AG04449 (cell line): ENCODE measurements around the gene CCDC198.

Experiments
- CTCF ChIA-PET: fragments of 350-600 bp; formaldehyde crosslinking; extraction: SDS; loops from one replicate; lab custom pipeline; 2021; ENCODE audit warnings: antibody characterized with exemption; lab: Yijun Ruan, JAX
- POLR2A ChIA-PET: fragments of 400-600, 350-600 bp; formaldehyde crosslinking; extraction: SDS; loops from one replicate; lab custom pipeline; 2020; ENCODE audit warnings: antibody characterized with exemption, inconsistent platforms; lab: Yijun Ruan, JAX
- DNase-seq: peaks from one replicate; pipeline ENCODE4 v3.0.0-alpha.2; 2010; ENCODE audit warnings: low read depth, low spot score
- H3K4me3 ChIP-seq: 2 replicates; pipeline ENCODE4 v1.5.1; 2011; ENCODE audit warnings: low read depth, mild to moderate bottlenecking, control low read depth, low read length
- CTCF ChIP-seq: IDR thresholded peaks from one replicate; pipeline ENCODE4 v1.5.1; 2011; ENCODE audit warnings: mild to moderate bottlenecking, moderate library complexity, low read length, control low read depth, inconsistent platforms; ENCODE audit not compliant: insufficient read depth; ENCODE audit errors: missing control alignments

Gene CCDC198

GRCh38 chr14:57461777-57462320, 31.8 kb downstream of the CCDC198 start:
- ChIA-PET POLR2A (no interaction called here), CTCF (no interaction called here)
- H3K4me3 ChIP-seq, result no peak overlapping the region
- no peak for DNase-seq
- TF ChIP-seq CTCF, result no peak

GRCh38 chr14:57435923-57436322, 57.7 kb downstream of the CCDC198 start:
- no peak overlapping the region for H3K4me3 ChIP-seq
- POLR2A ChIA-PET, result no interaction called here
- CTCF ChIA-PET, result no interaction called here
- DNase-seq, result no peak
- no peak for TF ChIP-seq CTCF

- no peak overlapping the region for H3K4me3 ChIP-seq
- no peak for TF ChIP-seq CTCF
- POLR2A ChIA-PET, result no interaction called here
- CTCF ChIA-PET, result no interaction called here
- no peak for DNase-seq
Measured at GRCh38 chr14:57420986-57421385, 72.7 kb downstream of the CCDC198 start.

DNA sequence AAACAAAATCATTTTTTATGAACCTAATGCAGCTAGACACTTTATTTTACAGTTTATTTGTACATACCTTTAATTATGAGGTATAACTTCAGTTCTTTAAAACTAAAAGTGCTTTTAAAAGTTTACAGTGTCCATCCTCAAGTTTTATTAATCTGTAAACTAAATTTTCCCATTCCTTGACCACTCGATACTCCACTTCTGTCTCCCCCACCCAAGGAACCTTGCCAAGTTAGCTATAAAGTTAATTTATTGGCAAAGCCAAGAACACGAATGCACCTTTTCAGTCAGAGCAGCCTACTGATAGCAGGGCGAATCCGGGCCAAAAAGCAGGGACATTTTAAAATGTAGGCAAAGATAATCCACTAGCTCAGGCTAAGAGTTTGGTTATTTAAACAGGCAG, 73.6 kb downstream of the CCDC198 start:
- CTCF ChIA-PET, result no interaction called here
- no peak for TF ChIP-seq CTCF
- POLR2A ChIA-PET, result no interaction called here
- DNase-seq, result no peak
- no peak overlapping the region for H3K4me3 ChIP-seq
